Measurements from ENCODE around the gene NEK6. TPM values are rescaled to one million over a fixed set of nuclear protein-coding genes. Genes with fewer than 3 reads are reported as not detected.

The NEK6 gene
- total RNA-seq, 2 donors from 2014 or later: 6.8 to 7.6 TPM

DNA sequence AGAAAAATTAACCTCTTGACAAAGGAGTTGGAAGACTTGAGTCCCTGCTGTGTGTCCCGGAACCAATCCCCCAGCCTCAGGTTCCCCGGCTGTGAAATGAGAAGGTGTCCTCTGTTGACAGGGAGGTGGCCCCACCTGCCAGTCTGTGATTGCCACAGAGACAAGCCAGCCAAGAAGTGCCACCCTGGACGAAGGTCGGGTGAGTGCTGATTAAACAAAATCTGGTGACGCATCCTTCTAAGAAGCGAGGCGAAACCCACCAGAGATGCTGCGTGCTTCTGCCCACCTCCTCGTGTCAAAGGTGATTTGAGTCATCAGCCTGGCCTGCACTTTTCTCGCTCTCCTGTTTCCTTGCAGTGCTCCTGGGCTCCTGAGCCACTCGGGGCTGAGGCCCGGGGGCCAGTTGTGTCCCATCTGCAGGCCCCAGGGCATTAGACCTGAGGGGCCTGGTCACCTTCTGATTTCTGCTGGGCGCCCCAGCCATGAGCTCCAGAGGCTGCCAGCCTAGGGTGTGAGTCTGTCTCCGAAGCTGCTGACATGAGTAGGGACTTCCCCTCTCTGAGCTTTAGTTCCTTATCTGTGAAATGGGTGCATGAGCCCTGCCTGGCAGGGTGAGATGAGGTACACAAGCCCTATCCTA lies 28.7 kb downstream of the NEK6 start:
- Mint-ChIP-seq H3K4me3 (peak overlapping the region; percentile 86), H3K9me3 (no peaks in the 10 kb centered on the region), H3K36me3 (ENCODE audit: low read depth) (peaks cover 5% of the 10 kb centered on the region), H3K27me3 (no peaks in the 10 kb centered on the region), H3K27ac (peak overlapping the region; percentile 95), H3K4me1 (peaks cover 13% of the 10 kb centered on the region)
- peak; percentile 89 for ATAC-seq (replicated peaks)

DNA sequence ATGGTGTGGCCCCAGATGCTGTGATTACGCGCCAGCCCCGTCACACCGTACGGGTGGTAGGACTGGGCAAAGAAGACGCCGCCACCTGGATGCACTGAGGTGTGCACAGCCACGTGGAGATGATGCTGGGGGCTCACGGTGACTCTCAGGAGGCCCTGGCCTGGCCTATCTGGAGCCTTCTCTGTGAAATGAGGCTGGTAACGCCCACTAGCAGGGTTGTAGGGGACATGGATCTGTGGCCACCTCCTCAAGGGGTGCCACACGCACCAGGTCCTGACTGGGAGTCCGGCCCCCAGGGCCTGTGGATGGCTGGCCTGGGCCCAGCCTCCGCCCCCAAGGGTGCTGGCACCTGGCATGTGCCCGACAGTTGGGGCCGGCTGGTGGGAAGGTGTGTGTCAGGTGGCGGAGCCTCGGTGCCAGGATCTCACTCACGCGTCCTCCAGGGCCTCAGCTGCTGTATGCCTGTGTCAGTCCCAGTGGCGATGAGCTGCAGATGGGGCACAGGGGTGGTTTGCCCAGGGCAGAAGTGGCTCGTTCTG lies 32.4 kb downstream of the NEK6 start:
- H3K4me3 Mint-ChIP-seq: no peak overlapping the region
- H3K27me3 Mint-ChIP-seq: no peaks in the 10 kb centered on the region
- peaks cover 19% of the 10 kb centered on the region for H3K4me1 Mint-ChIP-seq
- H3K36me3 Mint-ChIP-seq (ENCODE audit: low read depth): peaks cover 5% of the 10 kb centered on the region
- no peak overlapping the region for H3K27ac Mint-ChIP-seq
- ATAC-seq (replicated peaks): no peak
- no peaks in the 10 kb centered on the region for H3K9me3 Mint-ChIP-seq

DNA sequence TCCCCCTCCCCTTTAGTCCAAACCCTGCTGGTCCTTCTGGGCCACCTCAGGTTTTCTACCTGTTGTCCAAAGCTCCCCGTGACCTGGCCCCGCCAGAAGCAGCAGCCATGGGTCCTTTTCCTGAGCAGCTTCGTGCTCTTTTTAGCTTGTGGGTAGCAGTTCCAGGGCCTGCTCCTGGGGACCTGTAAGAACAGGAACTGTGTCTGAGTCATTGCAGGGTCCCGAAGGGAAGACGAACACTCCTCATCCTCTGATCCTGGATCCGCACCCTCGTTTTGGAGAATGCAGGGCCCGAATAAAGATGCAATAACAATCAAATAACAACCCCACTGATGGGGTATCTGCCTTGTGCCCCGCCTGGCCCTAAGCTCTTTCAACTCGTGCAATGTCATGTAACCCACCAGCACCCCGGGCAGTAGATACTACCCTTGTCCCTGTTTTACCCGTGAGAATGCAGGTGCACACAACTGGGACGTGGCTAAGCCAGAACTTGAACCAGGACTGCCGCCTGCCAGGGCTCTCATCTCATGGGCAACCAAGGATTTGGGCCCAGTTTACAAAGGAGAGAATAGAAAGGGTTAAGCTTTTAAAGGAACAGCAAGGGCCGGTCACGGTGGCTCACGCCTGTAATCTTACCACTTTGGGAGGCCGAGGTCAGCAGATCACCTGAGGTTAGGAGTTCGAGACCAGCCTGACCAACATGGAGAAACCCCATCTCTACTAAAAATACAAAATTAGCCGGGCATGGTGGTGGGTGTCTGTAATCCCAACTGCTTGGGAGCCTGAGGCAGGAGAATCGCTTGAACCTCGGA lies 33.2 kb downstream of the NEK6 start:
- H3K9me3 Mint-ChIP-seq: no peaks in the 10 kb centered on the region
- ATAC-seq (replicated peaks): no peak
- H3K4me1 Mint-ChIP-seq: peaks cover 19% of the 10 kb centered on the region
- peaks cover 5% of the 10 kb centered on the region for H3K36me3 Mint-ChIP-seq (ENCODE audit: low read depth)
- H3K27me3 Mint-ChIP-seq: no peaks in the 10 kb centered on the region
- peak overlapping the region; percentile 46 for H3K4me3 Mint-ChIP-seq
- no peak overlapping the region for H3K27ac Mint-ChIP-seq

DNA sequence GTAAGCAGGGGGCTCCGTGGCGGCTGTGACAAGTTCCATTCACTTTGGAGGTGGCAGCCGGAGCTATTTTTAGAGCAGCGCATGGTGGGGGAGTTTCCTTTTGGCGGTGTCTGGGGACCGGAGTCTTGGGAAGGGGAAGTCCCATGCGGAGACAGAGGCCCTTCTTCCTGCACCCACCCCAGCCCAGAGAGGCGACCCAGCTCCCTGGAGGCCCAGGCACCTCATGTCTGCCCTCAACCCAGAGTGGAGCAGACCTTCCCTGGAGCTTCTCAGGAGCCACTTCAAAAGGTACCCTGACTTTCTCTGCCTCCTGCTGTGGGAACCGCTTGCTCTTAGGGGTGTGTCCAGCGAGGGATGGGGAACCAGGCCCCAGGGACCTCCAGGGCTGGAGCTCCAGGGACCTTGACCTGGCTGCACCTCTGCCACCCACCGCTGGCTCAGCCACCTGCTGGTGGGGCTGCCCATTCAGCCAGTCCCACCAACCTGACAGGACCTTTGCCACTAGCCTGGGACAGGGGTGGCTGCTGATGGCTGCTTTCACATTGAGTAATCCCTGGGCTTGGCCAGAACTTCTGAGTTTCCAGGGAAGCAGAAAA lies 34.1 kb downstream of the NEK6 start:
- Mint-ChIP-seq H3K27me3 (no peaks in the 10 kb centered on the region), H3K9me3 (no peaks in the 10 kb centered on the region), H3K36me3 (ENCODE audit: low read depth) (no peaks in the 10 kb centered on the region), H3K27ac (no peak overlapping the region), H3K4me1 (peaks cover 11% of the 10 kb centered on the region), H3K4me3 (peak overlapping the region; percentile 46)
- peak; percentile 68 for ATAC-seq (replicated peaks)

DNA sequence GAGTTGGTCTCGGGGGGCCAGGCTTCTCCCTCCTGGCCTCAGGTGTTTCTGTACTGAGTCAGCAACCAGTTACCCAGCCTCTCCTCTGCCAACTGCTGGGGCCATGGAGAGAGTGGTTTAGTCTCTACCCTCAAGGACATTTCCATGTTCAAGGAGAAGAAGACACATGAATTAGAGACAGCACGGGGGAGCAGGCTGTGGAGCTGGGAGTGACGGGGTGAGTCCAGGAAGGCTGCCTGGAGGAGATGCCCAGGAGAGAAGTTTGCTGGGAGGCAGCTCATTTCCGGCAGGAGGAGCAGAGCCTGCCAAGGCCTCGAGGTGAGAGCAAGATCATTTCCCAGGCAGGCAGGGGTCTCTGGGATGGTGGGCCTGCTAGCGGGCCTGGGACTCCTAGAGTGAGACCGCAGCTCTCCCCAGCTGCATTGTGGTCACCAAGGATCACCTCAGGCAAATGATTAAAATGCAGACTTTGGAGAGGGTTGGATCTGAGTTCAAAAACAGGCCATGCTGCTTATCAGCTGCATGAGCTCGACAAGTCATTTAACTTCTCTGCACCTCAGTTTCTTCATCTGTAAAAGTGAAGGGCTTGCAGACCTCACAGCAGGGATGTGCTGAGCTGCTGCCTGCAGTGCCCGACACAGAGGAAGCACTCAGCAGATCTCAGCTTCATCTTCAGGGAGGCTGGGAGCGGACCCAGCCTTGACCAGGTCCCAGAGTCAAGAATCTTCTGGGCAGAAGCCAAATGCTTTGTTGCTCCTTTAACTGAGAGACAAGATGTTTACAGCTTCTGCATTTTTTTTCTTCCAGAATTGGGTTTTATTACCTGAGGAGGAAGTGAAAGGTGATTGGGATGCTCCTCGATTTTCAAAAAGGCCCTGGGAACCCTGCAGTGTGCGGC lies 35.2 kb downstream of the NEK6 start:
- Mint-ChIP-seq H3K4me3 (peak overlapping the region; percentile 46), H3K36me3 (ENCODE audit: low read depth) (no peaks in the 10 kb centered on the region), H3K27ac (no peak overlapping the region)

DNA sequence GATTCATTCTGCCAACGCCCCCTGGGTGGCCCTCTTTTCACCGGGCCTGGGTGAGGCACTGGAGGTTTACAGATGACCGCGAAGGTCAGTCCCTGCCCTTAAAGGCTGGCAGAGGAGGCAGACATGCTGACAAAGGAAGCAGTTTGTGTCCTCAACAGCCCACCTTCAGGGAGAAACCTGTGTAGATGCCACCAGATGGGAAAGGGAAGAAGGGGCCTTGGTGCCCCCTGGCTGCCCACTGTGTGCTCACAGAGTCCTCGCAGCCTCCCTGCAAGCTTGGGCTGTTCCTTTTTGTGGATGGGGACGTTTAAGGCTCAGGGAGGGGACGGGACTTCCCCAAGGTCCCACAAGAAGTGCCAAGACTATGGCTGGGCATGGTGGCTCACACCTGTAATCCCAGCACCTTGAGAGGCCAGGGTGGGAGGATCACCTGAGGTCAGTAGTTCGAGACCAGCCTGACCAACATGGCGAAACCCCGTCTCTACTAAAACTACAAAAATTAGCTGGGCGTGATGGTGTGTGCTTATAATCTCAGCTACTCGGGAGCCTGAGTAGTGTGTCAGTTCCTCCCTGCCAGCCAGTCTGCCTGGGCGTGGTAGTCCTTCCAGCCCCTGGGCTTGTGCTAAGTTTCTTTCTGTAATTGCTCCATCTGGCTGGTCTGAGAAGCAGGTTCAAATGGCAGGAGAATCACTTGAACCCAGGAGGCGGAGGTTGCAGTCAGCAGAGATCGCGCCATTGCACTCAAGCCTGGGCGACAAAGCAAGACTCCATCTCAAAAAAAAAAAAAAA lies 36.2 kb downstream of the NEK6 start:
- Mint-ChIP-seq H3K9me3 (no peaks in the 10 kb centered on the region), H3K27ac (peak overlapping the region; percentile 67), H3K4me3 (no peak overlapping the region), H3K27me3 (no peaks in the 10 kb centered on the region), H3K4me1 (peaks cover 11% of the 10 kb centered on the region), H3K36me3 (ENCODE audit: low read depth) (no peaks in the 10 kb centered on the region)
- no peak for ATAC-seq (replicated peaks)

More for the DNA sequence above, 35.2 kb downstream of the NEK6 start:
- H3K4me1 Mint-ChIP-seq: peaks cover 11% of the 10 kb centered on the region
- no peak for ATAC-seq (replicated peaks)
- no peaks in the 10 kb centered on the region for H3K27me3 Mint-ChIP-seq
- no peaks in the 10 kb centered on the region for H3K9me3 Mint-ChIP-seq

DNA sequence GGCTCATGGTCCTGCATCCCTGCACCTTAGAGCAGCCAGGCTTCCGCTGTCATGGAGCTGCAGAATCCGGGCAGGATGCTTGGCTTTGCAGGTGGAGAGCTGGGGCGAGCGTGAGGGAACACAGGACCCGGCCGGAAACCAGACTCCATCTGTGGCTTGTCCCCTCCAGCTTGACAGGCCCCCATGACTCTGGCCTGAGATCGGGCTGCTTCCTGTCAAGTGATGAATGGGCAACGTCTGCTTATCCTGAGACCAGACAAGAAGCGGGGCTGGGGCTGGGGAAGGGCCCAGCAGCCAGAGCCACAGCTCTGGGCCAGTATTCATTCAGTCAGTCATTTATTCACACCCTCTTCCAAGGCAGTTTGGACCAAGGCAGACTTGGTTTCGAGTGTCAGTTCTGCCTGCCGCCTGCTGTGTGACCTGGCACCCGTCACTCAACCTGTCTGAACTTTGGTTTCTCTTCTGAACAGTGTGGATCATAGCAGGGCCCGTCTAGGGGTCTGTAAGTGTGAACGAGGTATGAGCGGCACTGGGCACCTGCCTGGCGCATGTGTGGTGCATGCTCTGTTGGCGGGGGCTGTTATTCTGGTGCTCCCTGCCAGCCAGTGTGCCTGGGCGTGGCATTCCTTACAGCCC lies 37.5 kb downstream of the NEK6 start:
- Mint-ChIP-seq H3K4me3 (no peak overlapping the region), H3K36me3 (ENCODE audit: low read depth) (no peaks in the 10 kb centered on the region), H3K4me1 (peaks cover 6% of the 10 kb centered on the region), H3K9me3 (no peaks in the 10 kb centered on the region), H3K27me3 (no peaks in the 10 kb centered on the region), H3K27ac (no peak overlapping the region)
- no peak for ATAC-seq (replicated peaks)

DNA sequence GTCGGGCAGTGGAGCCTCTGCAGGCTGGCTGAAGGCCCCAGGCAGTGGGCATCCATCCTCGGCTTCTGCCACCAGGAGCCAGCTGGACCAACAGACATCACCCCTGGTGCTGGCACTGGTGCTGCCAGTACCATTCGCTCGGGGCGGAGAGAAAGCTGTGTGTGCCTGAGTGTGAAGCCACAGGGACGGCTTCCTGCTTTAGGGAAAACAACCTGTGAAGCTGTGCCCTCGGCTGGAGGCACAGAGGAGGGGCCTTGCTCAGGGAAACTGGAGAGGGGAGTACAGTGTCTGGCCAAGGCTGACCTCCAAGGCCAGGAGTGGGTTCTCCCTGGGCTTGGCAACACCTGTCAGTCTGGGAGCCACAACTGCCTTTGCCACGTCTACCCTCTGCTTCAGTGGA lies 38.3 kb downstream of the NEK6 start:
- H3K36me3 Mint-ChIP-seq (ENCODE audit: low read depth): no peaks in the 10 kb centered on the region
- no peak overlapping the region for H3K4me3 Mint-ChIP-seq
- H3K27me3 Mint-ChIP-seq: no peaks in the 10 kb centered on the region
- ATAC-seq (replicated peaks): no peak
- no peaks in the 10 kb centered on the region for H3K9me3 Mint-ChIP-seq
- H3K4me1 Mint-ChIP-seq: peaks cover 6% of the 10 kb centered on the region
- H3K27ac Mint-ChIP-seq: no peak overlapping the region

DNA sequence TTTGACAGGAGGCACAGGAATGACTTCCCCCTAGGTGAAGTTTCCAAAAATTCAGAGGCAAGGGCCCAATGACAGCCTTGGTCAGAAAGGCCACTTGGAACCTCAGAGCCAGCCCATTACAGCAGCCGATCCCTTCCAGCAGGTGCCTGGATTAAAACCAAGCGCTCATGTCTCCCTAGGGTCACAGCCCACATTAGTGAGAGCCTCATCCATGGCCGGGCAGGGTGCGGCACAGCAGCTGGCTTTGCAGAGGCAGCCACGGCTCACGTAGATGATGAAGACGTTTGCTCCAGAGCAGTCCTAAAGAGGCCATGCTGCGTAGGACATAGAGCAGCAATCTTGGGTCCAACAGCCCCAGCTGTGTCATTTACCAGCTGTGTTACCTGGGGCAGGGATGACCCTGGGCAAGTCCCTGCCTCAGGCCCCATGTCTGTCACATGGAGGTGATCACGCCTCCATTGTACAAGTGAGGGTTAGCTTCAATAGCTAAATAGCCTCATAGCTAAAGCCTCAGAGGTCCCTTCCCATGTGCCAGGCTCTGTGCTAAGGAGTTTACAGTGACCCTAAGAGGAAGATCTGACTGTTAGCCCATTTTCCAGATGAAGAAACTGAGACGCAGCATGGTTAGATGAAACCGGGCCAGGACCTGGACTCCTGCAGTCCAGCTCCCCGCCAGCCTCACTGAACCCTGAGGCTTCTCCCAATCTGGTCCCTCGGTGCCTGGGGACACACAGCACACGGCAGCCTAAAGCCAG lies 39.2 kb downstream of the NEK6 start:
- H3K9me3 Mint-ChIP-seq: no peaks in the 10 kb centered on the region
- H3K27ac Mint-ChIP-seq: no peak overlapping the region
- ATAC-seq (replicated peaks): no peak
- no peaks in the 10 kb centered on the region for H3K27me3 Mint-ChIP-seq
- H3K36me3 Mint-ChIP-seq (ENCODE audit: low read depth): no peaks in the 10 kb centered on the region
- H3K4me1 Mint-ChIP-seq: peaks cover 6% of the 10 kb centered on the region
- H3K4me3 Mint-ChIP-seq: no peak overlapping the region

DNA sequence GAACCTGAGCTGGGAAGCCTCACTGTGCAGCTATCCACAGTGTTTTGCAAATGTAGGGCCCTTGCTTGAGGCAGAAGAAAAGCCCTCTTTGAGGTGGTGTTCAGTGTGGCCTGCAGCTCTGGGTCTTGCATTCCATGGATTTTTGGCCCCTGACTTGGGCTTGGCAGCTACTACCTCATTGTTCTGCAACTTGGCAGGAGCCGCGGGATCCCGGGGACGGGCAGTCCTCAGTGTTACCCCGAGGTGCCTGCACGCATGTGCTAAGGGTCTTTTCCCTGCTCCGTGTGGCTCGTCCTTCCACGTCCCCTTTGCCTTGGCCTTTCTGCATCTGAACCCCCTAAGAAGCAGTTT lies 39.8 kb downstream of the NEK6 start:
- ATAC-seq (replicated peaks): no peak
- Mint-ChIP-seq H3K27me3 (no peaks in the 10 kb centered on the region), H3K9me3 (no peaks in the 10 kb centered on the region), H3K36me3 (ENCODE audit: low read depth) (no peaks in the 10 kb centered on the region), H3K4me3 (no peak overlapping the region), H3K27ac (no peak overlapping the region), H3K4me1 (peaks cover 6% of the 10 kb centered on the region)

DNA sequence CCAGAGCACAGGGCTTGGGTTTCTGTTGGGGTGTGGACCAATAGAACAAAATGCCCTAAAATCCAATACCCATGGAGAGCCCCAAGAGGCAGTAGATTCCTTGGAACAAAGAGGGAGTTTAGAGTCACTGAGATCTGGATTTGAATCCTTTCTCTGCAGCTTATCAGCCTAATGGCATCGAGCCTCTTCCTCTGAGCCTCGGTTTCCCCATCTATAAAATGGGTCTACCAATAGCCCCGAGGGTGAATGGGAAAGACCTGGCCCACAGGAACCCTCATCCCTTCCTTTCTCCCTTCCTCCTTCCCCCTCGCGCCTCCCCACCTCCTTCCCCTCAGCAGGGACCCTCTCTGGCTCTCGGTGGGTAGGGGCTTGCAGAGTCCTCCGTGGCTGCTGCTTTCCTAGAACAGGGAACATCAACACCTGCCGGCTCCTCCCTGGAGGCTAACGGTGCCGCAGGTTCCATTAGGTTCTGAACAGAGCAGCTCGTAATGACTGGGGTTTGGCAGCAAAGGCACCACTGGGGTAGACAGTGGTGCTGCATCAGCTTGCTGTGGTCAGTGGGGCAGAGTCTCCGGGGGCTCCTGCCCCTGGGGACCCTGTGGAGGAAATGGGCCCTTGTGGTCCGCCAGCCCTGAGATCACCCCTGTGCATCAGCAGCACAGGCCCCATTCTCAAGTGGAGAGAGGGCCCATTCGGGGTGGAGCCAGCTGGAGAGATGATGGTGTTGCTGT lies 40.3 kb downstream of the NEK6 start:
- H3K4me1 Mint-ChIP-seq: peaks cover 6% of the 10 kb centered on the region
- no peak overlapping the region for H3K27ac Mint-ChIP-seq
- no peaks in the 10 kb centered on the region for H3K36me3 Mint-ChIP-seq (ENCODE audit: low read depth)
- no peaks in the 10 kb centered on the region for H3K9me3 Mint-ChIP-seq
- no peak for ATAC-seq (replicated peaks)
- no peaks in the 10 kb centered on the region for H3K27me3 Mint-ChIP-seq
- no peak overlapping the region for H3K4me3 Mint-ChIP-seq

DNA sequence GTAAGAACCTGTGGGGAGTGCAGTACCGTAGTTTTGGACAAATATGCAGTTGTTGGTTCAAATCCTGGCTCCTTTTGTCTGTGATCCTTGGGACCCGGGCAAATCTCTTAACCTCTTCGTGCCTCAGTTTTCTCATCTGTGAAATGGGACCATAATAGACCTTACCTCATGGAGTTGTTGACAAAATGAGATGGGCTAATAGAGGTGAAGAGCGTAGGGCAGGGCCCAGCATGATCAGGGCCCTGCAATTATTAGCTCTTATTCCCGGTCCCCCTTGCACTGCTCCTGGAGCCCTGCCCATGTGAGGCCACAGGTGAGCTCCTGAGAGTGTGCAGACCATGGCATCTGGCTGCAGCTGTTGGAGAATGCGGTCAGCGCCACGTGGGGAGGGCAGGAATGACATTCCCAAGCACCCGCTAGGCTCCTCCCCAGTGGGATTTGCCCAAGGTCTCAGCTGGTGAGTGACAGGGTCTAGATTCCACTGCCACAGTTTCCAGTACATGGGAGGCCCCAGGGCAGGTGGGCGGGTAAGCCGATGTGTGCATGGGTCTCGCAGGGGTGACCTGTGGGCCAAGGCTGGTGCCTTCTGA lies 41.0 kb downstream of the NEK6 start:
- no peak overlapping the region for H3K27ac Mint-ChIP-seq
- H3K36me3 Mint-ChIP-seq (ENCODE audit: low read depth): no peaks in the 10 kb centered on the region
- no peaks in the 10 kb centered on the region for H3K27me3 Mint-ChIP-seq
- no peak overlapping the region for H3K4me3 Mint-ChIP-seq
- no peaks in the 10 kb centered on the region for H3K9me3 Mint-ChIP-seq
- peaks cover 6% of the 10 kb centered on the region for H3K4me1 Mint-ChIP-seq
- no peak for ATAC-seq (replicated peaks)
